Neutrophil (primary cell): Measurements from ENCODE around the gene TGIF1.

Experiments used
- H3K27ac ChIP-seq: fragments of 200-600 bp; sonication (generic); 2 replicates; pipeline ENCODE4 v1.5.1; 2016; ENCODE audit warnings: mild to moderate bottlenecking, moderate library complexity
- H3K27me3 ChIP-seq: fragments of 200-600 bp; sonication (generic); 2 replicates; pipeline ENCODE4 v1.6.0; 2016; ENCODE audit warnings: mild to moderate bottlenecking
- H3K36me3 ChIP-seq: fragments of 200-600 bp; sonication (generic); 2 replicates; pipeline ENCODE4 v1.5.1; 2017
- H3K4me1 ChIP-seq, 2 experiments: fragments of 200-600 bp in 1 of 2; sonication (generic) in 1 of 2; 1 replicate in 1 of 2; 2 replicates in 1 of 2; pipeline versions ENCODE4 v1.5.1 to v1.6.1; 2013 to 2016; ENCODE audit warnings: low read depth in 1 of 2, low read length in 1 of 2, mild to moderate bottlenecking in 1 of 2, moderate library complexity in 1 of 2; ENCODE audit not compliant: control insufficient read depth in 1 of 2, insufficient read depth in 1 of 2
- H3K4me3 ChIP-seq, 2 experiments: fragments of 200-600 bp in 1 of 2; sonication (generic) in 1 of 2; 1 replicate in 1 of 2; 2 replicates in 1 of 2; pipeline ENCODE4 v1.5.1; 2013 to 2016; ENCODE audit warnings: low read depth in 1 of 2, low read length in 1 of 2, mild to moderate bottlenecking in 1 of 2, moderate library complexity in 1 of 2
- H3K9me3 ChIP-seq: fragments of 200-600 bp; sonication (generic); 2 replicates; pipeline ENCODE4 v1.5.1; 2016
- TF ChIP-seq, protein P1 (sequence below): fragments of 200-600 bp; sonication (generic); IDR thresholded peaks from 2 replicates; pipeline ENCODE4 v1.5.1; 2016; ENCODE audit warnings: antibody characterized with exemption

The TGIF1 gene

DNA sequence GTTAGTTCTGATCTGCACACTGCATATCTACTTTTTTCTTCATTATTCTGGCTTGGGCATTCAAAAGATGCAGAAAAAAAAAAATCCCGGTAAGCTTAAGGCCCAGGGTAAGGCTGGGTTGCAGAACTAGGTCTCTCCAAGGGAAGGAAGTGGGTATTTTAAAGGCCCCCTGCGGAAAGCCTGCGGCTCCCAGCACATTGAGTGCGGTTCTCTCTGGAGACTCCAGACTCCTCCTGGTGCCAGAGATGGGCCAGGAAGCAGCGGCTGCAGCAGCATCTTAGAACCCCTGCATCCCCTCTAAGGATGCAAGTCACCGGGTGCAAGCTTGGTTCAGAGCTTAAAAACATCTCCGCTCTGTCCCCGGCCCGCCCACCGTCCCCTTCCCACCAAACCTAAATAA lies 49.5 kb downstream of the TGIF1 start:
- Histone ChIP-seq H3K4me3 (peak overlapping the region in 1 of 2 experiments; percentile 37), H3K4me1 (peaks cover 0 to 11% of the 10 kb centered on the region in 2 experiments), H3K9me3 (no peaks in the 10 kb centered on the region), H3K36me3 (no peaks in the 10 kb centered on the region), H3K27me3 (peaks cover 70% of the 10 kb centered on the region), H3K27ac (no peak overlapping the region)
- TF ChIP-seq, protein P1, sequence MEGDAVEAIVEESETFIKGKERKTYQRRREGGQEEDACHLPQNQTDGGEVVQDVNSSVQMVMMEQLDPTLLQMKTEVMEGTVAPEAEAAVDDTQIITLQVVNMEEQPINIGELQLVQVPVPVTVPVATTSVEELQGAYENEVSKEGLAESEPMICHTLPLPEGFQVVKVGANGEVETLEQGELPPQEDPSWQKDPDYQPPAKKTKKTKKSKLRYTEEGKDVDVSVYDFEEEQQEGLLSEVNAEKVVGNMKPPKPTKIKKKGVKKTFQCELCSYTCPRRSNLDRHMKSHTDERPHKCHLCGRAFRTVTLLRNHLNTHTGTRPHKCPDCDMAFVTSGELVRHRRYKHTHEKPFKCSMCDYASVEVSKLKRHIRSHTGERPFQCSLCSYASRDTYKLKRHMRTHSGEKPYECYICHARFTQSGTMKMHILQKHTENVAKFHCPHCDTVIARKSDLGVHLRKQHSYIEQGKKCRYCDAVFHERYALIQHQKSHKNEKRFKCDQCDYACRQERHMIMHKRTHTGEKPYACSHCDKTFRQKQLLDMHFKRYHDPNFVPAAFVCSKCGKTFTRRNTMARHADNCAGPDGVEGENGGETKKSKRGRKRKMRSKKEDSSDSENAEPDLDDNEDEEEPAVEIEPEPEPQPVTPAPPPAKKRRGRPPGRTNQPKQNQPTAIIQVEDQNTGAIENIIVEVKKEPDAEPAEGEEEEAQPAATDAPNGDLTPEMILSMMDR = no peak

DNA sequence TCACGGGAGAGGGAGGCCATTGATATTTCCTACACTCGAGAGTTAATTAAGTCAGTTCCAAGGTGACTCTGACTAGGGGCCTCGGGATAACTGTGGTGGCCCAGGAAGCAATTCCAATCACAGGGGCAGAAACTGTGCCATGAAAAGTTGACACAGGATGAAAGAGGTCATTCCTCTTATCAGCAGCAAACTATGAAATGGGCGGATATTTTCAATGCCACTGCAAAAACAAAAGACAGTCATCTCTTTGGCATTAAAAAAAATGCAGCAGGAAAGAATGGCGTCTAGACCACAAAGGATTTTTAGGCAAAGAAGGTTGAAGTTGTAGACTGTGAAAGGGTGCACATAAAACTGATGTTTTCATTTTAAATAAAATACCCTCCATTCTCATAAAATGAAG lies 50.0 kb downstream of the TGIF1 start:
- no peak overlapping the region for H3K27ac ChIP-seq
- no peaks in the 10 kb centered on the region for H3K36me3 ChIP-seq
- H3K27me3 ChIP-seq = peaks cover 70% of the 10 kb centered on the region
- H3K4me1 ChIP-seq = peaks cover 0 to 11% of the 10 kb centered on the region in 2 experiments
- no peaks in the 10 kb centered on the region for H3K9me3 ChIP-seq
- TF ChIP-seq, protein P1 = no peak
- H3K4me3 ChIP-seq = no peak overlapping the region

DNA sequence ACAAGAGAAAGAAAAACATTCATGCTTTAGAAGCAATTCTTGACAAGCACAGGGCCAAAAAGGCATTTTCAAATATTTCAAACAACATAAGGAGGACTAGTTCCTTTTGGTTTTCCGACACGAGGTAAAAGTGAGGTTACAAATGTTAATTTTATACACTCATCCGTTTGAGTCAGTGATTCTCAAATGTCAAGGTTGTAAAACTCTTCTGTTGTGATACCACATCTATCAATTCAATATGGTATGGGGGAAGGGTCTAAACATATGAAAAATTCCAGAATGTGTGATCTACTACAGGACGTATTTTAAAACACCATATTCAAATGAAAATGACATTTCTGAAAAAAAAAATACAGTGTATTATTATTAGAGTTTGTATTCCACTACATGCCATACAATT lies 52.7 kb downstream of the TGIF1 start:
- H3K4me1 ChIP-seq = peaks cover 0 to 11% of the 10 kb centered on the region in 2 experiments

DNA sequence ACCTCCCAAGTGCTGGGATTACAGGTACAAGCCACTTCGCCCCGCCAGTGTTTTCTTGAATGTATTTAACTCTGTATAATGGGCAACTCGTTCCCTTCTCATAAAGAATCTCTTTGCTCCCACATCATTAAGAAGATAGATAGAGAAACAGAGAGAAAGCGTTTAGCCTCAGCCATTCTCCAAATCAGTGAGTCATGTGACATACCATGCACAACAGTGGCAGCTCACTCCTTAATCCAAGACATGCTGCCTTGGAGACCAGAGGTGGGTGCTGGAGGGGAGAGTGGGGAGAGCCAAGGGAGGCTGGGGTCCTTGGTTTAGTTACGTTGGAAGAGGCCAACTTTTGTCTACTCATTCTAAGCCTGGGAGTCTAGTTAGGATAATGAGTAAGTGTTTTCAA lies 54.7 kb downstream of the TGIF1 start:
- H3K9me3 ChIP-seq = no peaks in the 10 kb centered on the region
- H3K36me3 ChIP-seq = no peaks in the 10 kb centered on the region
- H3K4me3 ChIP-seq = no peak overlapping the region
- peaks cover 38% of the 10 kb centered on the region for H3K27me3 ChIP-seq
- no peak overlapping the region for H3K27ac ChIP-seq
- H3K4me1 ChIP-seq = peaks cover 0 to 3% of the 10 kb centered on the region in 2 experiments
- TF ChIP-seq, protein P1 = no peak

More for the DNA sequence above, 52.7 kb downstream of the TGIF1 start:
- no peaks in the 10 kb centered on the region for H3K36me3 ChIP-seq
- no peak overlapping the region for H3K4me3 ChIP-seq
- peaks cover 57% of the 10 kb centered on the region for H3K27me3 ChIP-seq
- TF ChIP-seq, protein P1 = no peak
- no peaks in the 10 kb centered on the region for H3K9me3 ChIP-seq
- H3K27ac ChIP-seq = no peak overlapping the region

DNA sequence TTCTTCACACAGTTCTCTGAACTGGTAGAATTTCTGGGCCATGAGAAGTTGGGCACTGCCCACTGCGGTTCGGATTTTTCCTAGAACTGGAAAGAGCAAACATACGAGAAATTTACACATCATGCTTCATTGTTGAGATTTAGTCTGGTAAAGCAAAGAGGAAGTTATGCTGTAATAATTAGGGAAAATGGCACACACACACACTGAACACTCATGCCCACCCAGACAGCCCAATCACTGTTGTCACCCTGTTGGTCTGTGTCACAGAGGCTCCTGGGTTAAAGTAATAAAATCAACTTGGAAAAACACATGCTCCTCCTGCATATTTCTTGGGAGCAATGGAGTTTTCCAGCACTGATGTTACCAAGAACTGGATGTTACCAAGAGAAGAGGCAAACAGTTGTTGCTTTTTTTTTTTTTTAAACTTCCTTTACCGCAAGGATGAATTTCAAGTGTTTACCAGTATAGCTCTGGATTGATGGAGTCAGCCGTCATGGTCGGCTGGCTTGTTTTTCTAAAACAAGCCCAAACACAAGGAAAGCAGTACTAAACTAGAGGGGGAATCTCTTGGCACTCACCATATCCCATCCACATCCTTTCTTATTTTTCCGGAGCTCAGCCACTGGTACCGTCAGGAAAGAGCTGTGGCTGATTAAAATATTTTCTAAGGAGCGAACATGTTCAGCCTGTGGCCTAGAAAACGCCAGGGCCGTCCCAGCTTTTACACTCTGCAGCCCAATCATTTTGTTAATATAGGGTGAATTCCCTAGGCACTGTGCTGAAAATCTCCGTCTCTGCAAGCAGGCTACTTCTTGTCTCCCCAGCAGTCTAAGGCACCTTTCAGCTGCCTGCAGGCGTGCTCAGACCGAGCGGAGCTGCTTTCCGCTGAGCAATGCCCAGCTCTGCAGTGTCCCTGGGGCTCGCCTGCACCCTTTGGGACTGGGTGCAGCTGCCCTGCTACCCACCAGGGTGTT lies 58.9 kb downstream of the TGIF1 start:
- Histone ChIP-seq H3K27ac (no peak overlapping the region), H3K9me3 (no peaks in the 10 kb centered on the region), H3K27me3 (no peaks in the 10 kb centered on the region), H3K4me3 (no peak overlapping the region), H3K36me3 (no peaks in the 10 kb centered on the region), H3K4me1 (no peaks in the 10 kb centered on the region)
- TF ChIP-seq, protein P1 = no peak
